DOHH2 (cell line): Measurements from ENCODE around the gene SIAH2.
A peak's percentile ranks its signal among the peaks of the same experiment; 100 is the strongest.

Source experiments
- CTCF ChIP-seq: fragments of 200-600 bp; sonication (generic); IDR thresholded peaks from one replicate; pipeline ENCODE4 v1.5.1; 2014; ENCODE audit warnings: antibody characterized with exemption, mild to moderate bottlenecking, low read depth, low read length; ENCODE audit not compliant: poor library complexity, severe bottlenecking
- EZH2phosphoT487 ChIP-seq: fragments of 200-600 bp; sonication (generic); IDR thresholded peaks from 2 replicates; pipeline ENCODE4 v1.6.1; 2017; ENCODE audit warnings: borderline replicate concordance, mild to moderate bottlenecking, antibody characterized with exemption, low read length, moderate library complexity, mixed read lengths

DNA sequence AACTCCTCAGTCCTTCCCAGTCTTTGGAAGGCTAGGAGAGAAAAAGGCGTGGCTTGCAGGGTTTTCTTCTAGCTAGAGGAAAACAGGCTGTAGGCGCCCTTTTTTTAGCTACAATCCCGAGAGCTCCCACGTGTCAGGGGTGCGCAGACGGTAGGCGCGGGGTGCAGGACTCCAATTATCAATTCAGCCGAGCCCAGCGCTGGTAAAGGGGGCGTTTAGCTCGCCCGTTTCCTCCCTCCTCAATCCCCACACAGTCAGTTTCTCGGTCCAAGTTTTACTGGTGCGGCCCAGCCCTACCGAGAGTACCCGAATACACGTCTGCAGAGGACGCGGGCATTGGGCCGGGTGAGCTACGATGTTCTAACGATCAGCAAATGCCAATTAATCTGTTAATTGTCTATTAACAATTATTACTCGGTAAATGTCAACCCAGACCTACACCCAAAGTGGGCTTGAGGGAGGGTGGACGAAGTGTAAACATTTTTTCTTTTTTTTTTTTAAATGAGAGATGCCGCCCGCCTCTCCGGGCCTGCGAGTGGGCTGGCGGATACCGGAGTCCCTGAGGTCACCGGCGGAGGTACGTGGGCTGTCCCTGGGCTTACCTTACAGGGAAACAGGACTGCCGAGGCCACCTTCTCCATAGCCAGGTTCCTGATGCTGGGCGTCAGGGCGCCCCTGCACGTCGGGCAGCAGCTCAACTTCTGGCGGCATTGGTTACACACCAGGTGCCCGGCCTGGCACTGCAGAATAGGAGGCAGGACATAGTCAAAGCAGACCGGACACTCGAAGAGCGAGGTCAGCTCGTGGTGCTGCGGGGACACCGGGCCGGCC is 923 bp downstream of the SIAH2 start:
- no peak for TF ChIP-seq CTCF
- peak; percentile 67; the same call in 1 of the 2 replicates for TF ChIP-seq EZH2phosphoT487
